Suprapubic skin (tissue), 4 donors: ENCODE data around the gene NPEPL1.

ENCODE experiments used
- POLR2A ChIP-seq, 2 donors: fragments of 450-650 bp; IDR thresholded peaks; one replicate each; pipeline ENCODE4 v1.6.1; 2017; ENCODE audit warnings: antibody characterized with exemption in 2 of 2, mild to moderate bottlenecking in 2 of 2, moderate library complexity in 2 of 2
- POLR2AphosphoS5 ChIP-seq, 3 donors: sonication (generic); formaldehyde crosslinking; IDR thresholded peaks; one replicate each; pipeline ENCODE4 v1.6.1; 2017; ENCODE audit warnings: antibody characterized with exemption in 3 of 3
- TF ChIP-seq, protein P1 (sequence below), 2 donors: fragments of 200-600 bp in 1 of 2; fragments of 450-650 bp in 1 of 2; sonication (generic) in 1 of 2; IDR thresholded peaks; one replicate each; pipeline ENCODE4 v1.5.1; 2016 to 2019; ENCODE audit warnings: antibody characterized with exemption in 2 of 2, mild to moderate bottlenecking in 1 of 2, moderate library complexity in 1 of 2

DNA sequence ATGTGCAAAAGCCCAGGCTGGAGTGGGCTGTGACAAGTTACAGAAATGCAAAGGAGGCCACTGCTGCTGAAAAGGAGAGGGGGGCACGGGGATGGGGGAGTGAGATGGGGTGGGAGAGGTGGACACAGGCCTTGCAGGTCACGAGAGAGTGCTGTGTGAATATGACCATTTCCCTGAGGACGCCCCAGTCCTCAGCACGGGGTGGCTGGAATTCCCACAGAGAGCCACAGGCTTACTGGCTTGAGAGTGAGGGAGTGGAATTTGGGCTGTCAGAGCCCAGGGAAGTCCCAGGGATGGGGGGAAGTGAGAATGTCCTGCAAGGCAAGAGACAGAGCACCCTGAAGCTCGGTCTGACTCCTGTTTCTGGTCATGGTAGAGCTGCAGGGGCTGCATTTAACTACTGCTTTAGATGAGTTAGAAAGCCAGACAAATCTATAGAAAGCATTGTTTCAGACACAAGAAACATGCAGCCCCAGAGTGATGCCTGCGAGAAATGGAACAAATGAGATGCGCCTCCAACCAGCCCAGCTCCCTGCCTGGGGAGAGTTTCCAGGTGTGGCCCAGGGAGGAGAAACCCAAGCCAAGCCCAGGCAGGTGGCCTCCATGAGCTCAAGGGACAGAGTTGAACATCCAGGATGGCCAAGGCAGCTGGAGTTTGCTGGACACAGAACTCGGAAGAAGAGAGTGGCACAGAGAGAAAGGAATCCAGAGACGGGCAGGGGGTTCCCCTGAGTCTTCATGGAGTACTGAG is 30.5 kb downstream of the NPEPL1 start:
- TF ChIP-seq POLR2A (IDR thresholded peaks at IDR 0.05) = no peak
- no peak for TF ChIP-seq POLR2AphosphoS5 (IDR thresholded peaks at IDR 0.05)
- TF ChIP-seq, protein P1, sequence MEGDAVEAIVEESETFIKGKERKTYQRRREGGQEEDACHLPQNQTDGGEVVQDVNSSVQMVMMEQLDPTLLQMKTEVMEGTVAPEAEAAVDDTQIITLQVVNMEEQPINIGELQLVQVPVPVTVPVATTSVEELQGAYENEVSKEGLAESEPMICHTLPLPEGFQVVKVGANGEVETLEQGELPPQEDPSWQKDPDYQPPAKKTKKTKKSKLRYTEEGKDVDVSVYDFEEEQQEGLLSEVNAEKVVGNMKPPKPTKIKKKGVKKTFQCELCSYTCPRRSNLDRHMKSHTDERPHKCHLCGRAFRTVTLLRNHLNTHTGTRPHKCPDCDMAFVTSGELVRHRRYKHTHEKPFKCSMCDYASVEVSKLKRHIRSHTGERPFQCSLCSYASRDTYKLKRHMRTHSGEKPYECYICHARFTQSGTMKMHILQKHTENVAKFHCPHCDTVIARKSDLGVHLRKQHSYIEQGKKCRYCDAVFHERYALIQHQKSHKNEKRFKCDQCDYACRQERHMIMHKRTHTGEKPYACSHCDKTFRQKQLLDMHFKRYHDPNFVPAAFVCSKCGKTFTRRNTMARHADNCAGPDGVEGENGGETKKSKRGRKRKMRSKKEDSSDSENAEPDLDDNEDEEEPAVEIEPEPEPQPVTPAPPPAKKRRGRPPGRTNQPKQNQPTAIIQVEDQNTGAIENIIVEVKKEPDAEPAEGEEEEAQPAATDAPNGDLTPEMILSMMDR (IDR thresholded peaks at IDR 0.05) = no peak
